GM18505 (cell line): Measurements from ENCODE around the gene PVALEF.

ENCODE experiments used
- ATAC-seq: cut with Tn5 transposase; IDR thresholded peaks from one replicate; pipeline ENCODE4 v1.9.1; 2021; ENCODE audit not compliant: unreplicated experiment
- POLR2A ChIP-seq: IDR thresholded peaks from 4 replicates; pipeline ENCODE4 v1.6.1; 2011; ENCODE audit warnings: borderline replicate concordance; ENCODE audit not compliant: insufficient read depth, insufficient read length; ENCODE audit errors: extremely low read depth

The PVALEF gene

DNA sequence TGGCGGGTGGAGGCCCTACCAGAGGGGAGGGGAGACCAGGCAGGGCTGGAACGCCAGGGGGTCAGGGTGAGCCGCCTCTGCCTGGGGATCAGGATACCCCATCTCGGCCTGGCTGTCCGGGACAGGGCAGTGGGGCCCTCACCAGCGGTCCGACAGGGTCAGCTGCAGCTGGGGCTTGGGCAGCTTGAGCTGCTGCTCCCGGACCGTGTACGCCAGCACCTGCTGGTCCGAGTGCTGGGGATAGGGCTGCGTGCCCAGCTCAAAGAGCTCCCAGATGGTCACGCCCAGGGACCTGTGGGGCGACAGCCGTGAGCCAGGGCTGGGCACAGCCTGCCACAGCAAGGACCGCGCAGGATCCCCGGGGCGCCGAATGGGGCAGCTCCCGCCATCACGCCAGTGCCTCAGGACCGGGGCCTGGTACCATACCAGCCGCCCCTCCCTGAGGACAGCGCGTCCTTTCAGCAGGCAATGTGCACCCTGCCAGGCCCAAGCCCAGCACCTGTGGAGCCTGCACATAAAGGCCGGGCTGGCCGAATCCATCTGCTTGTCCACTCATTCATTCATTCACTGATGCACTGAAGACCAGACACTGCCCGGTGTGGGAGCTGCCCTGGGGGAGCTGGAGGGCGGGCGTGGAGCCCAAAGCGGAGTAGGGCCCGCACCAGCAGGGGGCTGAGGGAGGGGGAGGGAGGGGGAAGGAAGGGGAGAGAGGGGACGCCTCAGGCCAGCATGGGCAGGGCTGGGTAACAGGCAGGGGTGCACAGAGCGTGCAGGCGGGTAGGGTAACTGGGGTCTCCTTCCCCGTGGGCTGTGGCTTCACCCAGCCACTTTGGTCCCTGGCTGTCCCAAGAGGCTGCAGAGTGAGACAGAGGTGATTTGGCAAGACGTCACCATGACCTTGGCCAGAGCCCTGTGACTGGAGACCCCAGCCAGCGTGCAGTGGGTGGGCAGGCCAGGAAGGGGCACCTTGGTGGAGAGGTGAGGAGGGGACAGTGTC, 42.0 kb upstream of the PVALEF start:
- no peak for TF ChIP-seq POLR2A

DNA sequence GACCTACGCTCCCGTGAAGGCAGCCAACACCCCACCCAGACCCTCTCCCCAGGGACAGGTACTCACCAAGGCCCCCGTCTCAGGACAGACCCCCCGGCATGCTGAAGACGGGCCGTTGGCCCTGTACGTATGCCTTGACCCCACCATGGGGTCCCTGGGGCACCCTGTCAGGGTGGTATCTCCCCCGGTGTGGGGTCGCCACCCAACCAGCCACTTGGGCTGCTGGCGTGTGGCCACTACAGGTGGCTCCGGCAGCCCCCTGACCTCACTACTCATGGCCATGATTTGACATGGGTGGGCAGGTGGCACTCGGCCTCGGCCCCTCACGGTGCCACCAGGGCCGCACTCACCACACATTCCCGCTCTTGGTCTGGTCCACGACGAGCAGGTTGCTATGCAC, 40.9 kb upstream of the PVALEF start:
- no peak for ATAC-seq
- TF ChIP-seq POLR2A, result no peak

More for the DNA sequence above, 42.0 kb upstream of the PVALEF start:
- no peak for ATAC-seq

DNA sequence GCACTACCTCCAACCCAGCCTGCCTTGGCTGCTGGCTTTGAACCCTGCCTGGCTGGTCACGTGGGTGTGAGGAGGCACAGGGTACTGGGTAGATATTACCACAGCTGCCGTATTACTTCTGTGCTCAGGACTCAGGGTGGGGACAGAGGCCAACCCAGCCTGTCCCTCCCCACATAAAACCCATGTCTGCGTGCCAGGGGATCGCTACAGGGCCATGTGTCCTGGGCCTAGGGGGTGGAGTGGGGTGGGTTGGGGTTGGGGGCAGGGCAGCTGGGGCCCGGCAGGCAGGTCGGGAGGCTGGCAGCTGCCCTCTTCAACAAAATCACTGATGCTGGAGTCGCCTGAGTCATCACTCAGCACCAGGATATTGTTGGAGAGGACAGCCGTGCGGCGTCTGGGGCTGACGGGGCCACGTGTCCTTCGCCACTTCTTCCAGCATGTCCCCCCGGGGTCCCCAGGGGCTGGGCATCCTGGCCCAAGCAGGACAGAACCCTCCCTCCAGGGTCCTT, 39.7 kb upstream of the PVALEF start:
- TF ChIP-seq POLR2A, result no peak
- ATAC-seq, result no peak

DNA sequence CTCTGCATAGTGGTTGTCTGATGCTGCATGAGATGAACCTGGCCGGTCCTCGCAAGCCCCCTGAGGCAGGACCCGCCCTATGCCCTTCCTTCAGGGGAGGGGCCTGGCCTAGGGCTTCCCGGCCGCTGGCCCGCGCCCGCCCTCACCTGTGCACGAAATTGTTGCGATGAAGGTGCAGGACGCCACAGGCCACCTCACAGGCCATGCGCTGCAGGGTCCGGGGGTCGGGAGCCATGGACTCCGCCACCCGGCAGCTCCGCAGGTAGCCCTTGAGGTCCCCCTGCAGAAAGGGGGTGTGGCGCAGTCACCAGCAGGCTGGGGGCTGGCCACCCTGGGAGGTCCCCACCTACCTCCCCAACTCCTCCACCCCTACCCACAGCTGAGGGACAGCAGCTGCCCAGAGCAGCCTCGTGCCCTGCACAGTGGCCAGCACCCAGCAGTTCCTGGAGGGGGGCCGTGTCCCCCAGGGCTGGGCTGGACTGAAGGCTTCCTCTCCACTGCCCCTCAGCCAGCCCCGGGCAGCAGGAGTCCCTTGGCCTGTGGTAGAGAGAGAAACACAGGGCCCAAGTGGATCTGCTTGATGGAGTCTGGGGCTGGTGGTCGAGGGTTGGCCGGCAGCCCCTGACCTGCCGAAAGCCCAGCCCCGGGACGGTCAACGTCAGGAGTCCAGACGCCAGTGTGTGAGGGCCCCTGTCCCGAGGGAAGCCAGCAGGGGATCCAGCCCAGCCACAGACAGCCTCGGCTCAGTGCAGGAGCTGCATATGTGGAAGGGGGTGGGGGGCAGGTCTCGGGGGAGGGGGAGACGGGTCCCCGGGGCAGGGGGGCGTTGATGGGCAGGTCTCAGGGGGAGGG, 38.8 kb upstream of the PVALEF start:
- ATAC-seq, result no peak
- no peak for TF ChIP-seq POLR2A

DNA sequence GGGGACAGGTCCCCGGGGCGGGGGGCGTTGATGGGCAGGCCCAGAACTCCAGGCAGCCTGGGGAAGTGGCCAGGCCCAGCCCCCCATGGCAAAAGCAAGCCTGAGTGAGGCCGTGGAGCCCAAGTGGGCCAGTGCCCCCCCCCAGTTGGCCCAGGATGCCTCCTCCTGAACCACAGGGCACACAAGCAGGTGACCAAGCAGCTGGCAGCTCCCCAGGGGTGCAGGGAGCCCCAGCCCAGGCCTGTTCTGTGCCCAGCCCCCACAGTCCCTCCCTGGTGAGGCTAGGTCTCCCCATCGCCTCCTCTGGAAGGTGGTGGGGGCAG, 38.2 kb upstream of the PVALEF start:
- ATAC-seq, result no peak
- no peak for TF ChIP-seq POLR2A

DNA sequence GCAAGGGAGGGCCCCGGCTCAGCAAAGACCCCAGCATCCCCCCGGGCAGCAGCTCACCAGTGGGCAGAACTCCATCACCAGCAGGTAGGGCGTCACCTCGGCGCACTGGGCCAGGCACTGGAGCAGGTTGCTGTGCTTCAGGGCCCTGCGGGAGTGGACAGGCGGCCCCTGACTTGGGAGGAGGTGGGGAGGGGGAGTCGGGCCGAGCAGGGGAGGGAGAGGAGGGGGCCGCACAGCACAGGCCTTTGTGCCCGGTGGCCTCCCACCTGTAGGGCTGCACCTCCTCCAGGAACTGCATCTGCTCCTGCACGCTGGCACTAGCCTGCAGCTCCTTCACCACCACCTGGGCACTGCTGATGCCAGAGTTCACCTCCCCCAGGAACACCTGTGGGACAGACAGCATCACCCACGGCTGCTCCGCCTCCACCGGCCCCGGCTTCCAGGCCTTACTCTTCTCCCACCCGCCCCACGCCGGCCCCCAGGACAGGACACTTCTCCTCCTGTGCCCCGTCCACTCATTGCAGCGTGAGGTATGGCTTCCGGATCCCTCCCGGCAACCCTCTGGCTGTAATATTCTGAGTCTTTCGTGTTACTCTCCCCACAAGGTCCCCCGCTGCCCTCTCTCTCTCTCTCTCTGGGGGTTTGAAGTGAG, 37.7 kb upstream of the PVALEF start:
- no peak for TF ChIP-seq POLR2A
- no peak for ATAC-seq

DNA sequence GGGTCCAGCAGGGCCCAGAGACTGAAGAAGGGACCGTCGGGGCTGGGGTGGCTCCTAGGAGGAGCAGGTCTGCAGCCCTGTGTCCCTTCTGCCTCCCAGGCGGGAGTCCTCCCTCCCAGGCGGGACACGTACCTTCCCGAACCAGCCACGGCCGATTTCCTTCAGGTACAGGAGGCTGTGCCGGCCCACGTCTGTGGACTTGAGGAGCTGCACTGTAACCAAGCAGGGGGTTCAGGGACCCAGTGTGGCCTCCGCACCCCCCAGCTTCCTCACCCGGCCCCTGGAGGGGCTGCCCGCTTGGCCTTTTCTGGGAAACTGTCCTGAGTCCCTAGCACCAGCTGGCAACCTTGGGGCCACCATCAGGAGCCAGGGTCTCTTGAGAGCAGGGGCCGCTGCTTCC, 37.0 kb upstream of the PVALEF start:
- no peak for ATAC-seq
- no peak for TF ChIP-seq POLR2A

DNA sequence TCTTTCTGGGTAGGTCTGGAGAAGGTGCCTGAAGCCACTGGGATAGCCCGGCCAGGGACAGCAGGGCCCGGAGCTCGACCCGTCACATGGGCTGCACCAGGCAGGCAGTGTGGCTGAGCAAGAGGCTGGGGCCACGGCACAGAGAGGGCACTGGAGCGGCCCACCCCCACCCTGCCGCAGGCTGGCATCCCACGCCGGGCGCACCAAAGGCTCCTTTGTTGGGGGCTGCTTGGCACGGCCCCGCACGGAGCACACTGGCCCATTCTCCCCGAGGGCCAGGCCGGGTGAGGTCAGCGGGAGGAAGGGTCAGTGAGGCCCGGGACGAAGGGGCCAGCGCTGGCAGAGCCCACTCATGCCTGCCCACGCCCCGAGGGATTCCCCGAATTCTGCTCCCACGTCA, 36.5 kb upstream of the PVALEF start:
- no peak for TF ChIP-seq POLR2A
- ATAC-seq, result no peak

DNA sequence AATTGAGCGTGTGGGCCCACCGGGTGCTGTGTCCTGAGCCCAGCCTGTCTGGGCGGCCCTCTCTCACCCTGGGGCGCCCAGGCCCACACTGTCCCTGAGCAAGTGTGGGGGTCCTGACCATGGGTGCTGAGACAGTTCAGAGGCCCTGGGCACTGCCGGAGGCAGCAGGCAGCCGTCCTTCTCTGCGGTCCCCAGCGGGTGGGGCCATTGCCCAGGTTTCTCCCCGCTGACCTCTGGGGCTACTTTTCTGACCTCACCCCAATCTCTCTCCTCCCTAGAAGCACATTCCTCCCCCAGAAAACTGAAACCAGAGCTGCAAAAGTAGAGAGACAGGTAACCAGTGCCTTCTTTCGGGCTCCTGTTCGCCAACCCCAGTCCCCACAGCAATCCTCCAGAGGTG, 36.0 kb upstream of the PVALEF start:
- no peak for TF ChIP-seq POLR2A
- ATAC-seq, result no peak

DNA sequence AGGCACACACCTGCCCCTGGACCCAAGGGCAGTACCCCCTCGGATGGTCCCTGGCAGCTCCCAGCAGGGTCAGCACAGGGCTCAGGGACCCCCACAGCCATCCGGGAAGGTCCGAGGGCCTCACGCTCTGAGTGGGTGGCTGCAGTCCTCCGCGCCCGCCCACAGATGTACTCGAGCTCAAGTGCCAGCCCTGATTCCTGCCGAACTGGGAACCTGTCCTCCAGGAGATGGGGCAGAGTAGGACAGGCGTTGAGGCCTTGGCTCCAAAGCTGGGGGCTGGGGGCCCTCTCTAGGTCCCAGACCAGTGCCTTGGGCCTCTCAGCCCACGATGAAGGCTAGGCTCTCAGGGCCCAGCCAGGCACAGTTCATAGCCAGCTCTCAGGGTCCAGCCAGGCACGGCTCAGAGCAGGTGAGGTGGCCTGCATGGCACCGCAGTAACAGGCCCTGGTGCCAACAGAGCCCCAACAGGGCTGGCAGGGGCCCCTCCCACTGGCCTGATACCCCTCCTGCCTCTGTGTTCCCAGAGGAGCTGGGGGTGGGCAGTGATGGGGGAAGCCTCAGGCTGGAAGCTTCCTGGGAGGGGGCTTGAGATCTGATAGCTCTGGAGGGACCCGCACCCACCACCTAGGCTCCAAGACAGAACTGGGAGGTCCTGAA, 35.5 kb upstream of the PVALEF start:
- no peak for ATAC-seq

DNA sequence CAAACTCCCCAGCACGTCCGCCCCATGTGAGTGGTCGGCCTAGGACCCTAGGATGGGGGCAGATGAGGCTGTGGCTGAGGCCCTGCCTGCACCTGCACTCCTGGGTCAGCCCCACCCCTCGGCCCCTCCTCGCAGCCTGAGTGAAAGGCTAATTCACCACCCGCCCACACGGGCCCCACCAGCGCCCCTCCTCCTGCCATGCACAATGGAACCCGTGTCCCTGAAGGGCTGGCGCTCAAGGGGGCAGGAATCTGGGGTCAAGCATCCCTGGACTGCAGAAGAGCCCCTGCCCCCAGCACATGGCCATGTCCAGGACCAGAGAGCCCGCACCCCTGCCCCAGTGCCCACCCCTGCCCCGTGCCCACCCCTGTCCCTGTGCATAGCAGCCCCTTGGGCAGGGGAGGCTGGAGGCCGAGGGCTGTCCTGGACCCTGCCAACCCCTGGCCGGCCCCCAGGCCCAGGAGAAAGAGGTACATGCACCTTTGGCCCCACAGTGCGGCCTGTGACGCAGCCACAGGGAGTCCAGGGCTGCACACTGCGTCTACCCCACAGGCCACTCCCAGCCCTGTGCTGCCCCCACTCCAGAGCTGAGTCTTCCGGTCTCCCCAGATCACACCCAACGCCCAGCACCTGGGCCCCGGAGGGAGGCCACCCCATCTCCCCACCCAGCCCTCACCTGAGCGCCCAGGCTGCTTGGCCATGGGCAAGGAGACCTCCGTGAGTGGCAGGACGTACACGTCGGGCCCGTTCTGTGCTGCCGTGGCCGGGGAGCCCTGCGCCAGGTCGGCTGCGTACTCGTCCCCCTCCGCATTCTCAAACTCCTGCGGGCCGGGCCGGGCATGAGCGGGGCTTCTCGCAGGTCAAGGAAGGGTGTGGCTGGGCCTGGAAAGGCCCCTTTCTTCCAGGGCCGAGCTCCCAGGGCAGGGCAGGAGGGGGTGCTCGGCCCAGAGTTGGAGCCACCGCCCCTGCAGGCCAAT, 34.6 kb upstream of the PVALEF start:
- TF ChIP-seq POLR2A, result no peak
- no peak for ATAC-seq

More for the DNA sequence above, 35.5 kb upstream of the PVALEF start:
- no peak for TF ChIP-seq POLR2A
